Kidney epithelial cell (primary cell): ENCODE results near the gene RNF43. TPM values are rescaled to one million over a fixed set of nuclear protein-coding genes. Genes with fewer than 3 reads are reported as not detected.

Source experiments
- DNase-seq: peaks from one replicate; pipeline ENCODE4 v3.0.0-alpha.2; 2010; ENCODE audit warnings: low read depth
- H3K27me3 ChIP-seq: 2 replicates; pipeline ENCODE4 v1.6.0; 2011; ENCODE audit warnings: low read length; ENCODE audit not compliant: control insufficient read depth, insufficient read depth
- H3K36me3 ChIP-seq: 2 replicates; pipeline ENCODE4 v1.5.1; 2011; ENCODE audit warnings: low read length; ENCODE audit not compliant: control insufficient read depth, insufficient read depth
- H3K4me3 ChIP-seq: 2 replicates; pipeline ENCODE4 v1.5.1; 2011; ENCODE audit warnings: low read depth, mild to moderate bottlenecking, control low read depth, low read length
- total RNA-seq: library from RNA; depleted of rRNA; stranded (reverse); fragments of >200 nt; gene quantifications from 2 replicates; pipeline ENCODE4 v1.2.3, GENCODE V29; 2015
- TF ChIP-seq, protein P1 (sequence below): IDR thresholded peaks from 2 replicates; pipeline ENCODE4 v1.5.1; 2011; ENCODE audit warnings: mild to moderate bottlenecking, moderate library complexity, low read length, control low read depth, inconsistent platforms; ENCODE audit not compliant: insufficient read depth, poor library complexity, severe bottlenecking

The RNF43 gene
- total RNA-seq, 1 donor from 2014 or later = 2.3 TPM

DNA sequence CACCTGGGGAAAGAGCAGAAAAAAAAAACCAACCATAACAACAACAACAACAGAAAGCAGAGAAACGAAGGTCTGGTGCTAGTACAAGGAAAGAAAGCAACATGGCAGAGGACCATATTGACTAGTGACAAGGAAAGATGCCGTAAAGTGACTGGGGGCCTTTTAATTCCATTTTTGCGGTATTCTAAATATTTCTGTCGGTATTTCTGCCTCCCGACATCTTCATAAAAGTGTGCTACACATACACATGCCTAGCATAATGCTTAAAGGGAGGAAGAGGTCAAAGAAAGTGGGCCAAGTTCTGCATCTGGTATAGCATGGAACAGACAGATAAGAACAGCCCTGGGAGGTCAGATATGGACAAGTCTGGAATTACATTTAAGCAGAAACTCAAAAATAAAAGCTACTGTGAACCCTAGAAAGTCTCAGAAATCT, 19.5 kb upstream of the RNF43 start:
- H3K27me3 ChIP-seq = peaks cover 2% of the 10 kb centered on the region
- TF ChIP-seq, protein P1, sequence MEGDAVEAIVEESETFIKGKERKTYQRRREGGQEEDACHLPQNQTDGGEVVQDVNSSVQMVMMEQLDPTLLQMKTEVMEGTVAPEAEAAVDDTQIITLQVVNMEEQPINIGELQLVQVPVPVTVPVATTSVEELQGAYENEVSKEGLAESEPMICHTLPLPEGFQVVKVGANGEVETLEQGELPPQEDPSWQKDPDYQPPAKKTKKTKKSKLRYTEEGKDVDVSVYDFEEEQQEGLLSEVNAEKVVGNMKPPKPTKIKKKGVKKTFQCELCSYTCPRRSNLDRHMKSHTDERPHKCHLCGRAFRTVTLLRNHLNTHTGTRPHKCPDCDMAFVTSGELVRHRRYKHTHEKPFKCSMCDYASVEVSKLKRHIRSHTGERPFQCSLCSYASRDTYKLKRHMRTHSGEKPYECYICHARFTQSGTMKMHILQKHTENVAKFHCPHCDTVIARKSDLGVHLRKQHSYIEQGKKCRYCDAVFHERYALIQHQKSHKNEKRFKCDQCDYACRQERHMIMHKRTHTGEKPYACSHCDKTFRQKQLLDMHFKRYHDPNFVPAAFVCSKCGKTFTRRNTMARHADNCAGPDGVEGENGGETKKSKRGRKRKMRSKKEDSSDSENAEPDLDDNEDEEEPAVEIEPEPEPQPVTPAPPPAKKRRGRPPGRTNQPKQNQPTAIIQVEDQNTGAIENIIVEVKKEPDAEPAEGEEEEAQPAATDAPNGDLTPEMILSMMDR = no peak

DNA sequence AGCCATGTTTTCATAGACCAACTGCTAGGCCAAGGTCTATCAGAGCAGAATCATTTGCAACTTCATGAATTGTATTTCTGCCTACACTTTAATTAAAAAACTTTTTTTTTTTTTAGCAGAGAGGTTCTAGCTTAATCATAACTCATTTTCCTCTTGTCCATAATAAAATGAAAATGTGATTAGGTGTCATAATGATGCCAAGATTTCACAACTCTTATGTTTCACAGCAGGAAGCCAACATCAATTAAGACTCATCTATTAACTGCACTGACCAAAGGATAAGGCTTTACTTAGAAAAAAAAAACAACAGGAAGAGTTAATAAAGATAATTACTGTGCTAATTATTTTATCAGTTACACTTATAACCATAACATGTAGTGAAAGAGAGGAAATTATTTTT, 18.9 kb upstream of the RNF43 start:
- TF ChIP-seq, protein P1 = no peak
- Histone ChIP-seq H3K27me3 (peaks cover 2% of the 10 kb centered on the region), H3K36me3 (no peaks in the 10 kb centered on the region), H3K4me3 (no peak overlapping the region)
- no peak for DNase-seq

More for the DNA sequence above, 19.5 kb upstream of the RNF43 start:
- Histone ChIP-seq H3K4me3 (no peak overlapping the region), H3K36me3 (no peaks in the 10 kb centered on the region)
- no peak for DNase-seq

DNA sequence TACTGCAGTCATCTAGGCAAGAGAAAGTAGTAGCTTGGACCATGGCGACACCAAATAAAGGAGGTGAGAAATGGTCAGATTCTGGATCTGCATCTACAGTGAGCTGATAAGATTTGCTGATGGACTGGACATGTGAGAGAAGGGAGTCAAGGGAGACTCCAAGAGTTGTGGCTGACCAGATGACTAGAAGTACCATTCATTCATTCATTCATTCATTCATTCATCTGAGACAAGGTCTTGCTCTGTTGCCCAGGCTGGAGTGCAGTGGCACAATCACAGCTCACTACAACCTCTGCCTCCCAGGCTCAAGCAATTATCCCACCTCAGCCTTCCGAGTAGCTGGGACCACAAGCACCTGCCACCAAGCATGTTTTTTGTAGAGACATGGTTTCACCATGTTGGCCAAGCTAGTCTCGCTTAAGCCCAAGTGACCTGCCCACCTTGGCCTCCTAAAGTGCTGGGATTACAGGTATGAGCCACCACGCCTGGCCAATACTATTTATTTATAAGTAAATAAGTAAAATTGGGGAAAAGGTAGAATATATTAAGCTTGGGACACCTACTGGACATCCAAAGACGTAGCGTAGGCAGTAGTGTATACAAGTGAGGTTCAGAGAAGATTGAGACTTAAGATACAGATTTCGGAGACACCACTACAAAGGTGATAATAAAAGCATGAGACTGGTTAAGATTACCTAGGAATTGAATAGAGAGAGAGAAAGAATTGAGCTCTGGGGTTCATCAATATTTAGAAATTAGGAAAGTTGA, 15.7 kb upstream of the RNF43 start:
- Histone ChIP-seq H3K4me3 (no peak overlapping the region), H3K36me3 (no peaks in the 10 kb centered on the region), H3K27me3 (no peaks in the 10 kb centered on the region)
- no peak for DNase-seq
- TF ChIP-seq, protein P1 = no peak

DNA sequence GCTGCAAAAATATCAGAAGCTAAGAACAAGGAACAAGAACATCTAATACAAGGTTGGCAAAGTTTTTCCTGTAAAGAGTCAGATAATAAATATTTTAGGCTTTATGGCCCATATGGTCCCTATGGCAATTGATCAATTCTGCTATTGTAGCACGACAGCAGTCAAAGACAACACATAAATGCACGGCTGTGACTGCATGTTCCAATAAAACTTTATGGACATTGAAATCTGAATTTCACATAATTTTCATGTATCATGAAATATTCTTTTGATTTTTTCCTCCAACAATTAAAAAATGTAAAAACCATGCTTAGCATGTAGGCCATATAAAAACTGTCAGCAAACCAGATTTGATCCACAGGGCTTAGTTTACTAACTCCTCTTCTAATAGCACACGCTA, 10.5 kb upstream of the RNF43 start:
- Histone ChIP-seq H3K4me3 (no peak overlapping the region), H3K36me3 (no peaks in the 10 kb centered on the region), H3K27me3 (no peaks in the 10 kb centered on the region)
- TF ChIP-seq, protein P1 = no peak
- DNase-seq = no peak

DNA sequence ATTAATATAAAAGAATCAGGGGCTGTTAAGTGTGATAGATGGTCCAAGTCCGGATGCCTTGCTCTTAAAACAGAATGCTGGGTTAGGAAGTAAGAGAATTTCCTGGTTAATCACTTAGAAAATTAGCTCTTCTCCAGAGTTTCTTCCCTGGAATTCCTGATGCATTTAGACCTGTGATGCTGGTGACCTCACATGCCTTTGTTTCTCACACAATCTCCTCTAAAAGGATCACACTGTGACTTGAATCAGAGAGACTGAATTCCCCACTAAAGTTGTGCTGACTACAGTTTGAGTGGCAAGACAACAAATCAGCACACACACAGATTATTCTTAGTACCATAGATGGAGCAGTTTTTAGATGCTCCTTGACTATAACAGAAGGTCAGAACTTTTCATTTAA, 4.4 kb upstream of the RNF43 start:
- no peak for DNase-seq
- no peak overlapping the region for H3K4me3 ChIP-seq
- H3K36me3 ChIP-seq = no peaks in the 10 kb centered on the region
- H3K27me3 ChIP-seq = no peaks in the 10 kb centered on the region
- TF ChIP-seq, protein P1 = no peak

DNA sequence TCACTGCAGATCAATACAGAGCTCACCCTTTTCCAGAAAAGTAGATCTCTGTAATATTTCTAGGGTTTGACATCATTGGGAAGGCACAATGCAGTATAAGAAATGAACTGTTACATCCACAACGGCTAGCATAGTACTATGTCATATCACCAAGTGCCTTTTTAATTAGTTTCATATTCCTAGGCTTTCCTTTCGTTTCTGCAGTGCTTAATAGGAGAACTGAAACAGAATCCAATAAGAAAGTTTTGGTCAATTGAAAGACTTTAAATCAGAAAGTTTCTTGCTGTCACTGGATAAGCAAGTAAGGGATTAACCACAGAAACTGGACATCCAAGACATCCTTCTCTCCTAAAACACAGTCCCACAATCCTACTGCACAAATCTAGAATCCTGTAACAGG, 3.5 kb upstream of the RNF43 start:
- TF ChIP-seq, protein P1 = no peak
- Histone ChIP-seq H3K27me3 (no peaks in the 10 kb centered on the region), H3K4me3 (no peak overlapping the region), H3K36me3 (no peaks in the 10 kb centered on the region)
- no peak for DNase-seq
